Common myeloid progenitor, CD34-positive (primary cell): ENCODE measurements around the gene LRRC8C.

ENCODE experiments used
- CTCF ChIA-PET: fragments of 350-600 bp; sonication (Branson Sonifier 250); formaldehyde crosslinking; loops from one replicate; lab custom pipeline; 2021; ENCODE audit warnings: antibody characterized with exemption; lab: Charles Lee
- POLR2A ChIA-PET: fragments of 350-600 bp; sonication (Branson Sonifier 250); formaldehyde crosslinking; loops from one replicate; lab custom pipeline; 2021; ENCODE audit warnings: antibody characterized with exemption; lab: Charles Lee
- DNase-seq, 3 donors: peaks; one replicate each; pipeline versions ENCODE4 v3.0.0 to v3.0.0-alpha.2; 2013
- H3K27ac ChIP-seq, 2 experiments: 1 replicate in 1 of 2; 2 replicates in 1 of 2; pipeline ENCODE4 v1.7.0; 2013; ENCODE audit warnings: inconsistent platforms in 2 of 2, low read length in 2 of 2, mild to moderate bottlenecking in 2 of 2, low read depth in 1 of 2, moderate library complexity in 1 of 2; ENCODE audit not compliant: severe bottlenecking in 2 of 2, insufficient read depth in 1 of 2, poor library complexity in 1 of 2
- H3K27me3 ChIP-seq, 5 experiments: replicated peaks in 2 of 5; 1 replicate in 3 of 5; 2 replicates in 2 of 5; pipeline versions ENCODE4 v1.6.1 to v1.7.0; 2013; ENCODE audit warnings: low read length in 4 of 5, mild to moderate bottlenecking in 2 of 5, moderate library complexity in 2 of 5, inconsistent platforms in 1 of 5; ENCODE audit not compliant: insufficient read depth in 5 of 5, control insufficient read depth in 4 of 5
- H3K36me3 ChIP-seq, 4 experiments: 1 replicate in 2 of 4; 2 replicates in 2 of 4; pipeline versions ENCODE4 v1.6.1 to v1.7.0; 2013; ENCODE audit warnings: low read length in 3 of 4, control low read depth in 1 of 4, mild to moderate bottlenecking in 1 of 4; ENCODE audit not compliant: control insufficient read depth in 4 of 4, insufficient read depth in 4 of 4
- H3K4me1 ChIP-seq, 4 experiments: 1 replicate in 3 of 4; 2 replicates in 1 of 4; pipeline versions ENCODE4 v1.6.1 to v1.7.1; 2013; ENCODE audit warnings: low read length in 3 of 4, mild to moderate bottlenecking in 3 of 4, control low read depth in 1 of 4, inconsistent platforms in 1 of 4, moderate library complexity in 1 of 4; ENCODE audit not compliant: control insufficient read depth in 4 of 4, insufficient read depth in 4 of 4; ENCODE audit errors: control extremely low read depth in 1 of 4
- H3K4me3 ChIP-seq, 7 experiments: 1 replicate in 4 of 7; 2 replicates in 3 of 7; pipeline versions ENCODE4 v1.5.1 to v1.7.0; 2013; ENCODE audit warnings: mild to moderate bottlenecking in 7 of 7, low read length in 6 of 7, moderate library complexity in 6 of 7, inconsistent platforms in 2 of 7, low read depth in 2 of 7, control low read depth in 1 of 7; ENCODE audit not compliant: insufficient read depth in 4 of 7, control insufficient read depth in 1 of 7; ENCODE audit errors: extremely low read depth in 1 of 7
- H3K9me3 ChIP-seq, 5 experiments: 1 replicate in 4 of 5; 2 replicates in 1 of 5; pipeline versions ENCODE4 v1.6.1 to v1.7.1; 2013; ENCODE audit warnings: low read length in 4 of 5, mild to moderate bottlenecking in 2 of 5, inconsistent platforms in 1 of 5, low read depth in 1 of 5, moderate library complexity in 1 of 5; ENCODE audit not compliant: control insufficient read depth in 4 of 5, insufficient read depth in 2 of 5; ENCODE audit errors: control extremely low read depth in 1 of 5
- WGBS: methylation state at CpG from one replicate; pipeline ENCODE4 v1.1.5; 2013; ENCODE audit not compliant: insufficient coverage; 5-methylcytosine and 5-hydroxymethylcytosine counted together

Gene LRRC8C

DNA sequence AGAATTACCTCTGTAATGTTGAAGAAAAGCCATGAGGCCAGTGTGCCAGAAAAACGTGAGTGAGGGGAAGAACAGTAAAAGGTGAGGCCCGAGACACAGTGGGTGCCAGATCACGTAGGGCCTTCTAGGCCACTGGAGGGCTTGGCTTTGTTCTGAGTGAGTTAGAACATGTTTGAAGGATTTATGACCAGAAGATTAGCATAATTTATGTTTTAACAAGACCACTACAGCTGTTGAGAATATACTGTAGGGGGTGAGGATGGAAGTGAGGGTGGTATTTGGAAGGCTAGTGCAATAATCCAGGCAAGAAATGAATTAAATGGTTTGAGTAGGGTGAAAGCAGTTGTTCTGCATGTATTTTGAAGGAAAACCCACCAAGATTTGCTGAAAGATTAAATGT is 56.3 kb downstream of the LRRC8C start:
- Histone ChIP-seq H3K9me3 (no peaks in the 10 kb centered on the region), H3K27ac (no peak overlapping the region), H3K4me1 (peaks cover 5 to 30% (median 21%) of the 10 kb centered on the region in 4 experiments), H3K27me3 (no peaks in the 10 kb centered on the region), H3K36me3 (peaks cover 10 to 39% (median 16%) of the 10 kb centered on the region in 4 experiments), H3K4me3 (no peak overlapping the region)
- CTCF ChIA-PET = no interaction called here
- WGBS = 94% methylated on average over 3 of the region's 3 CpGs
- POLR2A ChIA-PET = interaction anchor here (1.1 kb wide), 1 partner anchor 19 kb away, joined by 3 read pairs; no protein-coding TSS in a partner anchor
- no peak for DNase-seq

DNA sequence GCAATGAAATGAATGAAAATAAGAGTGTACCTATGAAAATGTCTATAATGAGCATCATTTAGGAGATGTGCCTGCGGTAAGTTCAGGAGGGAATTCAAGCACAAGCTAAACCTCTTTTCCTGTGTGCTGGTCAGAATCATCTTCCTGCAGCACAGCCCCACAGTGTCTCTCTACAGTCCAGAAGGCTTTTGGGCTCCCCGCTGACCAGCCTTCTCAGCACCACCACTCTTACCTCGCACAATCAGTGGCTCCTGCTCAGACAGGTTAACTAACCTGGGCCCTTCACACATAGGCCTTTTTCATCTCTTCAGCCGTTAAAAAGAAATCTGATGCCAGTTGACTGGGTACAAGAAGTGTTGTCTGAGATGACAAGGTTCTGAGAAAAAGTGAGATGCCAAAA is 57.7 kb downstream of the LRRC8C start:
- CTCF ChIA-PET = interaction anchor here (1.0 kb wide), 1 partner anchor 19 kb away, joined by 3 read pairs; no protein-coding TSS in a partner anchor
- no peak overlapping the region for H3K4me3 ChIP-seq
- no peaks in the 10 kb centered on the region for H3K27me3 ChIP-seq
- 100% methylated on average over 1 of the region's 4 CpGs for WGBS
- peaks cover 10 to 39% (median 16%) of the 10 kb centered on the region in 4 experiments for H3K36me3 ChIP-seq
- H3K27ac ChIP-seq = no peak overlapping the region
- H3K4me1 ChIP-seq = peaks cover 8 to 35% (median 27%) of the 10 kb centered on the region in 4 experiments
- DNase-seq = no peak
- POLR2A ChIA-PET = no interaction called here
- H3K9me3 ChIP-seq = no peaks in the 10 kb centered on the region

DNA sequence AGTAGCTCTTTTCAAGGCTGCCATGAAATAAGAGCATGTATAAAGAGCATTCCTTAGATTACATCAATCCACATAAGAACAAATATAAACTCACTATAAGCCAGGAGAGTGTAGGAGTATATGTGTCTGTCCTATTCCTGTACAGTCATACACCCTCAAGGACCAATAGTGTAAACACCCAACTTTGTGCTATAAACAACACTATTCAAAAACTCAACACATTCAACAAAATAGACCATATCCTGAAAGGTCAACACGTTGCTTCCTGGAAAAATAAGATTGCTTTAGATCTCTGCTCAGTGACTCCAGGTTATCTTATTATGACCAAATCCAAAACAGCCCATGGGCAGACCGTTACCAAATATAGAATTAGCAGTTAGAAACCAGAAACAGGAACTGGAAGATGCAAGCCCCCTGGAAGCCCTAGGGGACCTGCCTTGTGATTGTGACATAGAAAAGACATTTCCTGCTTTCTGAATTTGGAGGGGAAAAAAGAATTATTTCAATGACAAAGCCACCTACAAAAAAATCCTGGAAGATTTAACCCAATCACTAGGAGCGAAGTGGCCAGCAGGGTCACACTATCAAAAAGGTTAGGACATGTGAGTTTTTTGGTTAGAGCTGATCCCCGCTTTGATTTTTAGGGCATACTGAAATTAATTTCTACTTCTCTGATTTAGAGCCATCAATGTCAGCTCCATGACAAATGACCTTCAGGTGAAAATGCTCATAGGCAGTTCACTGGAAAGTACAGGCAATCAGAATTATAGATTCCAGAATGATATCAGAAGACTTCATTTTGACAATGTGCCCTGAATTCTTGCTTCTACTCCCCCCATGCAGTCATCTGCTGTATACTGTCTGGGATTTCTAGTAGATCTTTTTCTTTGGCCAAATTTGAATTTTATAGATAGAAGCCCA is 59.9 kb downstream of the LRRC8C start:
- peak; percentile 25 to 80 (median 72) for DNase-seq
- H3K9me3 ChIP-seq = no peaks in the 10 kb centered on the region
- H3K4me3 ChIP-seq = peak overlapping the region in 2 of 7 experiments; percentile 2 to 14
- H3K36me3 ChIP-seq = peaks cover 3 to 28% (median 7%) of the 10 kb centered on the region in 4 experiments
- ChIA-PET CTCF (interaction anchor here (0.8 to 1.1 kb wide), 4 partner anchors 10 to 70 kb away, joined by 3 to 4 read pairs (median 3); no protein-coding TSS in a partner anchor), POLR2A (no interaction called here)
- no peaks in the 10 kb centered on the region for H3K27me3 ChIP-seq
- WGBS = 0% methylated on average over 2 of the region's 4 CpGs
- H3K4me1 ChIP-seq = peaks cover 8 to 42% (median 31%) of the 10 kb centered on the region in 4 experiments
- peak overlapping the region in 1 of 2 experiments; percentile 69 for H3K27ac ChIP-seq

DNA sequence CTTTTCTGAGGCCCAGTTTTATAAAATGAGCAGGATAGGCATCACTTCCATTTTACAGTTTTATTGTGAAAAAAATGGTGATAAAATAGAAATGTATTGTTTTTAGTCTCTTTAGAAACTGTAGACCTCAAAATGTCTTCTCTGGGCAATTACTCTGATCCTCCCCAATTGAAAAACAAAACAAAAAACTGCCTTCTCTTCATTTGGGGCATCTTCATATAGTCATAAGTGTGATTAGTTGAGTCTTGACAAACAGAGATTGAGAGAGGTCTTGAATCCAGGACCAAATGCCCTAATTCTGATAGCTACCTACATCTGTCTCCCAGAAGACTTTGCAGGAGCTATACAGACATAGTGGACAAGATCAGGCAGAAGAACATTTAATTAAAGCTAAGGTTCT is 62.9 kb downstream of the LRRC8C start:
- Histone ChIP-seq H3K36me3 (peaks cover 0 to 12% (median 3%) of the 10 kb centered on the region in 4 experiments), H3K9me3 (no peaks in the 10 kb centered on the region), H3K27ac (no peak overlapping the region), H3K4me1 (peaks cover 8 to 58% (median 38%) of the 10 kb centered on the region in 4 experiments), H3K4me3 (no peak overlapping the region), H3K27me3 (no peaks in the 10 kb centered on the region)
- CTCF ChIA-PET = interaction anchor here (0.8 to 1.2 kb wide), 3 partner anchors 9 to 37 kb away, joined by 3 read pairs; no protein-coding TSS in a partner anchor
- POLR2A ChIA-PET = no interaction called here
- no peak for DNase-seq

DNA sequence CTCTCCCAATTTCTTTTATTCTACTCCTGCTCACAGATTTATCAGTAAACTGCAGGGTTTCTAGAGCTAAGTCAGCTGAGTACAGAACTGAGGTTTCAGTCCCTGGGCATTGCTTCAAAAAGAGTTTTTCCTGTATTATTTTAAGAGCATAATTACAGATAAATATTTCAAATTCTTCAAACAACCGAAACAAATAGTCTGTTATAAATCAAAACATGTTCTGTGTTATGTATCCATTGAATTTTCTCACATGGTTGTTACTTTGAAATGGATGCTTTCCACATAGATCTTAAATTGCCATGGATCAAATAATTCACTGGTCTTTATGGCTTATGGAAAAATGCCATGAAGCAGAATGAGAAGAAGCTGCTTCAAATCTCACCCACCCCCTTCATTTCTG is 64.5 kb downstream of the LRRC8C start:
- H3K27me3 ChIP-seq = no peaks in the 10 kb centered on the region
- H3K36me3 ChIP-seq = peaks cover 0 to 12% (median 3%) of the 10 kb centered on the region in 4 experiments
- no peaks in the 10 kb centered on the region for H3K9me3 ChIP-seq
- no peak overlapping the region for H3K4me3 ChIP-seq
- ChIA-PET POLR2A (no interaction called here), CTCF (interaction anchor here (1.2 kb wide), 1 partner anchor 148 kb away, joined by 3 read pairs; no protein-coding TSS in a partner anchor)
- H3K4me1 ChIP-seq = peaks cover 8 to 58% (median 37%) of the 10 kb centered on the region in 4 experiments
- no CpG with 5 or more reads among the region's 1 CpG for WGBS
- H3K27ac ChIP-seq = no peak overlapping the region
- no peak for DNase-seq

DNA sequence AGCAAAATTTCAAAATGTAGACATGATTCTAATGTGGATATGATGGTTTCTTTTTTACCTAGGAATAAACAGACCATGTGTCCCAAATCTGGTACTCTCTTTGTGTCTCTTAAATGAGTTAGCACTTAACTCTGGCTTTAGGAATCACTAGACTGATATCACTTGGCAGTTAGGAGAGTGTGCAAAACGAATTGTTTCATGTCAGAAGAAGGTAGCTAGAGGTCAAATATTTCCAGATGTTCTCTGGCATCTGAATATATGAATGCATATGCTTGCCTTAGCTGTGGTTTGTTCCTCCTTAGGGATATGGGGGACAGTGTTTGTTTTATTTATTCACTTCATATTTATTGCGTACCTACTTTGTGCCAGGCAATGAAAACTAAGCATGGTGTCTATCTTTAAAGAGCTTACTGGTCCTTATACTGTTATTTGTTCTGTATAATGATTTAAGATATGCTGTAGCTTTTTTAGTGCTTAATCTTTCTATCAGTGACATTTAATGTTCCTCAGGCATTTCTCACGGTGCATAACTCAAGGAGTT is 65.2 kb downstream of the LRRC8C start:
- peaks cover 0 to 12% (median 3%) of the 10 kb centered on the region in 4 experiments for H3K36me3 ChIP-seq
- CTCF ChIA-PET = interaction anchor here (1.2 kb wide), 1 partner anchor 149 kb away, joined by 3 read pairs; no protein-coding TSS in a partner anchor
- 80% methylated on average over 1 of the region's 3 CpGs for WGBS
- POLR2A ChIA-PET = no interaction called here
- no peaks in the 10 kb centered on the region for H3K9me3 ChIP-seq
- no peak overlapping the region for H3K27ac ChIP-seq
- peaks cover 6 to 57% (median 31%) of the 10 kb centered on the region in 4 experiments for H3K4me1 ChIP-seq
- DNase-seq = no peak
- H3K4me3 ChIP-seq = no peak overlapping the region
- H3K27me3 ChIP-seq = no peaks in the 10 kb centered on the region
